ENCODE results near the gene RASAL2. TPM values are rescaled to one million over a fixed set of nuclear protein-coding genes. Genes with fewer than 3 reads are reported as not detected.
A peak's percentile ranks its signal among the peaks of the same experiment; 100 is the strongest.

The RASAL2 gene
- total RNA-seq, 1 donor from 2014 or later: 12.4 TPM

GRCh38 chr1:178209935-178210334, 116.0 kb downstream of the RASAL2 start:
- Histone ChIP-seq H3K4me3 (ENCODE audit: low read depth, low read length) (no peak overlapping the region), H3K27me3 (ENCODE audit: control insufficient read depth, insufficient read depth, low read length) (no peaks in the 10 kb centered on the region), H3K36me3 (ENCODE audit: control insufficient read depth, insufficient read depth, low read length) (no peaks in the 10 kb centered on the region)
- FAIRE-seq: no peak
- no peak for TF ChIP-seq CTCF (IDR thresholded peaks at IDR 0.05; ENCODE audit: insufficient read depth, low read length, severe bottlenecking)
- no peak for DNase-seq (ENCODE audit: low read depth)

- FAIRE-seq (no peak), DNase-seq (ENCODE audit: low read depth) (no peak)
- H3K36me3 ChIP-seq (ENCODE audit: control insufficient read depth, insufficient read depth, low read length): no peaks in the 10 kb centered on the region
- no peak overlapping the region for H3K4me3 ChIP-seq (ENCODE audit: low read depth, low read length)
- no peaks in the 10 kb centered on the region for H3K27me3 ChIP-seq (ENCODE audit: control insufficient read depth, insufficient read depth, low read length)
- no peak for TF ChIP-seq CTCF (IDR thresholded peaks at IDR 0.05; ENCODE audit: insufficient read depth, low read length, severe bottlenecking)
Observed at GRCh38 chr1:178218550-178218949, 124.6 kb downstream of the RASAL2 start.

DNA sequence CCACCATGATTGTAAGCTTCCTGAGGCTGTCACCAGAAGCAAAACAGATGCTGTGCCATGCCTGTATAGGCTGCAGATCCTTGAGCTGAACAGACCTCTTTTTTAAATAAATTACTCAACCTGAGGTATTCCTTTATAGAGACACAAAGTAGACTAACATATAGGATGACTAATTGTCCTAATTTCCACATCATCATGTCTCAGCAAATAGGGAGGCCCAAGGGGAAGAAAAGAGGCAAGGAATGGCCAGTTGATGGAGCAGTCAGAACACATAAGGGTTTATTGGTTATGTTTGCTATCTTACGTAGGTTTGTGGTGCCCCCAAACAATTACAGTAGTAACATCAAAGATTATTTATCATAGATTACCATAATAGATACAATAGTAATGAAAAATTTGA, 126.2 kb downstream of the RASAL2 start:
- TF ChIP-seq CTCF (IDR thresholded peaks at IDR 0.05; ENCODE audit: insufficient read depth, low read length, severe bottlenecking): no peak
- Histone ChIP-seq H3K36me3 (ENCODE audit: control insufficient read depth, insufficient read depth, low read length) (no peaks in the 10 kb centered on the region), H3K27me3 (ENCODE audit: control insufficient read depth, insufficient read depth, low read length) (no peaks in the 10 kb centered on the region), H3K4me3 (ENCODE audit: low read depth, low read length) (no peak overlapping the region)
- DNase-seq (ENCODE audit: low read depth) (peak; percentile 87), FAIRE-seq (no peak)

GRCh38 chr1:178223289-178223688, 129.4 kb downstream of the RASAL2 start:
- no peaks in the 10 kb centered on the region for H3K36me3 ChIP-seq (ENCODE audit: control insufficient read depth, insufficient read depth, low read length)
- DNase-seq (ENCODE audit: low read depth) (no peak), FAIRE-seq (no peak)
- H3K4me3 ChIP-seq (ENCODE audit: low read depth, low read length): no peak overlapping the region
- H3K27me3 ChIP-seq (ENCODE audit: control insufficient read depth, insufficient read depth, low read length): no peaks in the 10 kb centered on the region
- no peak for TF ChIP-seq CTCF (IDR thresholded peaks at IDR 0.05; ENCODE audit: insufficient read depth, low read length, severe bottlenecking)

DNA sequence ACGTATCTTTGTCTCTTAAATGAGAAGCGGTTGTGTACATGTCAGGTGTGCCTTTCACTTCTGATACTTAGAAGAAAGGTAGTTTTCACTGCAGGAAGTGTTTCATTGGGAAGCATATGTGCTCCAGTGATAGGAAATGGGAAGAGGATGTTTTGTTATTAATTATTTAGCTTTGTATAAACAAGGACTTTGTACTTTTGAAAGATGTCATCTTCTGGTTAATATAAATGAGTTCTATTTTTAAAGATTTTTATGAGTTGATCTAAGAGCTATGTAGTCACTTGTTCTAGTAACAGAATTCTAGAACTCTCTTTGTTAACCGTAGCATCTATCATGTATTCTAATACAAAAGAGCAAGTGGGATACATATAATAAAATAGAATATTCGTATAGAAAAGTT, 130.5 kb downstream of the RASAL2 start:
- FAIRE-seq: no peak
- no peak for TF ChIP-seq CTCF (IDR thresholded peaks at IDR 0.05; ENCODE audit: insufficient read depth, low read length, severe bottlenecking)
- DNase-seq (ENCODE audit: low read depth): no peak
- no peaks in the 10 kb centered on the region for H3K27me3 ChIP-seq (ENCODE audit: control insufficient read depth, insufficient read depth, low read length)
- no peak overlapping the region for H3K4me3 ChIP-seq (ENCODE audit: low read depth, low read length)
- no peaks in the 10 kb centered on the region for H3K36me3 ChIP-seq (ENCODE audit: control insufficient read depth, insufficient read depth, low read length)

DNA sequence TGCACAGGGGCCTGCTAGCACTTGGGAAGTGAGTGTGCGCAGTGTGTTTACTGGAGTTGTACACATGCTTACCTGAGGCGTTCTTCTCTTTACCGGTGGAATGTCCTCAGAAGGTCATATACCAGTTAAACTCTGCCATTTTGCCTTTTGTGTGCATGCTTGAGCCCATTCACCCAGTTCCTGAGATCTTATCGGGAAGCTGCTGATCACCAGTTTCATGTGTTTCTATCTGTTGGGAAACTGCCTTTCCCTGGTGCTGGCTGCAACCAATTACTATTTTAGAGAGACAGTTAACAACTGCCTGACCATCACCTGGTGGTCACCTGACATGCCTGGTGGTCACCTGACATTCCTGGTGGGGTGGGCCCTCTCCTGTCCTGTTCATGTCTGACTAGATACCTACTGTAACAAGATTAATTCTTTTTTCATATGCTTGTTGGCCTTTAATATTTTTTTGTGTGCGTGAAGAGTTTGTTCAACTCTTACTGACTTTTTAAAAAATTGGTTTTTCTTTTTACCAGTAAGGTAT, 137.0 kb downstream of the RASAL2 start:
- DNase-seq (ENCODE audit: low read depth) (no peak), FAIRE-seq (no peak)
- Histone ChIP-seq H3K27me3 (ENCODE audit: control insufficient read depth, insufficient read depth, low read length) (no peaks in the 10 kb centered on the region), H3K4me3 (ENCODE audit: low read depth, low read length) (no peak overlapping the region), H3K36me3 (ENCODE audit: control insufficient read depth, insufficient read depth, low read length) (no peaks in the 10 kb centered on the region)
- TF ChIP-seq CTCF (IDR thresholded peaks at IDR 0.05; ENCODE audit: insufficient read depth, low read length, severe bottlenecking): no peak
